NT2/D1 (cell line): Measurements from ENCODE around the gene CDKN2B.

Experiments
- SUZ12 ChIP-seq: IDR thresholded peaks from 2 replicates; pipeline ENCODE4 v1.6.1; 2011; ENCODE audit not compliant: insufficient read length, insufficient read depth; ENCODE audit errors: extremely low read depth
- ZNF274 ChIP-seq: IDR thresholded peaks from 2 replicates; pipeline ENCODE4 v1.6.1; 2011; ENCODE audit warnings: mild to moderate bottlenecking, low read depth, low read length

DNA sequence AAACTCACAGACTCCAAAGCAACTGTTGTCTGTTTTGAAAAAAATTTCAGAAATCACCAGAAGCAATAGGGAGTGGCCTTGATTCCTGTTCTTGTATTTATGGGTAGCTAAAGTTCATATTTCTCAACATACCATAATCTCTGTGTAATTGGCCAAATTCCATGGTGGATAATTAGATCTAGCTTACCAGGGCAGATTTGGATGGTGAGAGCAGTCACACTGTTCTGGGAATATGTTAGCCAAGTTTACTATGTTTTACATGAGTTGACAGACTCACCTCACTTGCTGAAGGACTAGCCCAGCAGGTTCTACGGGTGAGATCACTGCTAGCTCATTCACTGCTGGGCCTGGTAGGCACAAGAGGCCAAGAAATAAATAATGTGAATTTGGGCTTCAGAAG is 32.7 kb upstream of the CDKN2B start:
- TF ChIP-seq SUZ12 = no peak
- no peak for TF ChIP-seq ZNF274
